GM10248 (cell line): ENCODE results near the gene SH3YL1.

Source experiments
- CTCF ChIA-PET: fragments of 300-600 bp; sonication (Branson Sonifier 250); formaldehyde crosslinking; extraction: SDS; loops from one replicate; lab custom pipeline; 2021; ENCODE audit warnings: antibody characterized with exemption; lab: Yijun Ruan, JAX
- POLR2A ChIA-PET: fragments of 350-650 bp; sonication (Branson Sonifier 250); formaldehyde crosslinking; extraction: SDS; loops from one replicate; lab custom pipeline; 2020; ENCODE audit warnings: antibody characterized with exemption; lab: Yijun Ruan, JAX
- DNase-seq: peaks from one replicate; pipeline ENCODE4 v3.0.0; 2012; ENCODE audit errors: extremely low spot score
- CTCF ChIP-seq: IDR thresholded peaks from 2 replicates; pipeline ENCODE4 v1.5.1; 2012; ENCODE audit warnings: mild to moderate bottlenecking, low read depth; ENCODE audit errors: extremely low read depth, missing control alignments, control extremely low read depth

The SH3YL1 gene

DNA sequence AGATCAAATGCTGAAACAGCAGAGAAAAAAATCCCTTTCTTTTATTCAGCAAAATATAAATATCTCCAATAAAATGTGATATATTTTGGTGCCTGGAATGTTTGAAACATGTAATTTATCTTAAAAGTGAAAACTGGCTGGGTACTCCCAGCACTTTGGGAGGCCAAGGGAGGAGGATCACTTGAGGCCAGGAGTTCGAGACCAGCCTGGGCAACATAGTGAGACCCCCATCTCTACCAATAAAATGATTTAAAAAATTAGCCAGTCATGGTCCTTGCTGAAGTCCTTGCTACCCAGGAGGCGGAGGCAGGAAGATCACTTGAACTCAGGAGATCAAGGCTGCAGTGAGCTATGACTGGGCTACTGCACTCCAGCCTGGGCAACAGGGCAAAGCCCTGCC is 8.6 kb downstream of the SH3YL1 start:
- POLR2A ChIA-PET = no interaction called here
- CTCF ChIA-PET = interaction anchor here (1.8 to 6.0 kb wide), 2 partner anchors 9 to 18 kb away, joined by 5 to 40 read pairs; no protein-coding TSS in a partner anchor

GRCh38 chr2:254241-254640 is 9.6 kb downstream of the SH3YL1 start:
- DNase-seq = no peak
- POLR2A ChIA-PET = no interaction called here
- TF ChIP-seq CTCF = no peak
- CTCF ChIA-PET = interaction anchor here (1.3 to 6.0 kb wide), 2 partner anchors 8 to 35 kb away, joined by 3 to 40 read pairs; no protein-coding TSS in a partner anchor

More for the DNA sequence above, 8.6 kb downstream of the SH3YL1 start:
- DNase-seq = no peak
- no peak for TF ChIP-seq CTCF

DNA sequence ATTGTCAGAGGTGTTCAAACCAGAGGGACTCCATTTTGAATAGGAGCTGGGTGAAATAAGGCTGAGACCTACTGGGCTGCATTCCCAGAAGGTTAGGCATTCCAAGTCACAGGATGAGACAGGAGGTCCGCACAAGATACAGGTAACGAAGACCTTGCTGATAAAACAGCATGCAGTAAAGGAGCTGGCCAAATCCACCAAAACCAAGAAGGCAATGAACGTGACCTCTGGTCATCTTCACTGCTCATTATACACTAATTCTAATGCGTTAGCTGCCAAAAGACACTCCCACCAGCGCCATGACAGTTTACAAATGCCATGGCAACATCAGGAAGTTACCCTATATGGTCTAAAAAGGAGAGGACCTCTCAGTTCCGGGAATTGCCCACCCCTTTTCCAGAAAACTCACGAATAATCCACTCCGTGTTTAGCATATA is 10.6 kb downstream of the SH3YL1 start:
- no peak for TF ChIP-seq CTCF
- ChIA-PET POLR2A (no interaction called here), CTCF (no interaction called here)
- no peak for DNase-seq

DNA sequence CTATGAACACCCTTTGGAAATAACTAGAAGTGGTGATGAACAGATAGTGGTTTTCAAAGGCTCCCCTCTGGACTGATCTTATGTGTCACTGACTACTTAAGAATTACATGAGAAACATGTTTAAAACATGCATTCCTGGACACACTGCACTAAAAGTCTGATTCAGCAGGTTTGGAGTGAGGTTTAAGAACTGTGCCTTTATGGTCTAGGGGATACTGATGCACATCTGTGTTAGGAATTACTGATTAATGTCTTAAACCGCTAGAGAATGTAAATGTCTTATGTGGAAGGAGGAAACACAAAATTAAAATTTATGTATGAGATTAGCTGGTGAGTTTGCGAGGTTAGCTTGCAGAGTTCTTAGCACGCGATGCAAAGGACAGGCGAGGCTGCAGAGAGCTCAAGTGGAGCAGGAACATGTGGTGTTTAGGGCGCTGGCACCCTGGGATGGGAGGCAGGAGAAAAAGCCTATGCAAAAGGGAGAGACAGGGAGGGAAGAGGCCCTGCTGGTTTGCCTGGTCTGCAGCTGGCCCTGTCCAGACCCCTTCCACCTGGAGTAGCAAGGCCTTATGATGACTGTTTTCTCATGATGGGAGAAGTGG is 11.7 kb downstream of the SH3YL1 start:
- ChIA-PET CTCF (interaction anchor here (1.5 to 2.6 kb wide), 2 partner anchors 13 to 384 kb away, joined by 6 read pairs; no protein-coding TSS in a partner anchor), POLR2A (no interaction called here)
- no peak for DNase-seq
- no peak for TF ChIP-seq CTCF

DNA sequence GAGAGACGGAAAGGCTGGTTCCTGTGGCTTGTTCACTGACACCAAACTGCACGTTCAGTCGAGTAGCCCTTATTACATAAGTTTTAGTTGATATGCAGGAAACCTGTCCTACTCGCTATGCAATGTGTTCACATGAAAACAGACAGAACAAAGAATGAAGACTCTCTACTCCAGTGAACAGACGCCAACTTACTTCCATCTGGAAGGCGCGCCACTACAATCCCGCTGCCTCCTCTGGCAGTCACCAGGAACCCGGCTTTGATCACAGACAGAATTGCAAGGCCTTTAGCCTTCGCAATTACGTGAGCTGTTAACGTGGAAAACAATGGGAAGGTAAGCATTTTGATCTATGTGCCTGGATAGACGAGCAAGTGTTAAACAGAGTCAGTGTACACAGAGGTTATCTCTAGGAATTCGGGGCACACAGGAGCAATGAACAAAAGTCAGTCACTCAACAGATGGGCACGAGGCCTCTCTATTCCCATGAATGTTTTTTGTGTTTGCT is 14.2 kb downstream of the SH3YL1 start:
- ChIA-PET CTCF (interaction anchor here (1.4 to 2.6 kb wide), 2 partner anchors 10 to 14 kb away, joined by 3 to 6 read pairs; partner anchors contain the start of gene SH3YL1), POLR2A (no interaction called here)
- DNase-seq = no peak
- no peak for TF ChIP-seq CTCF

DNA sequence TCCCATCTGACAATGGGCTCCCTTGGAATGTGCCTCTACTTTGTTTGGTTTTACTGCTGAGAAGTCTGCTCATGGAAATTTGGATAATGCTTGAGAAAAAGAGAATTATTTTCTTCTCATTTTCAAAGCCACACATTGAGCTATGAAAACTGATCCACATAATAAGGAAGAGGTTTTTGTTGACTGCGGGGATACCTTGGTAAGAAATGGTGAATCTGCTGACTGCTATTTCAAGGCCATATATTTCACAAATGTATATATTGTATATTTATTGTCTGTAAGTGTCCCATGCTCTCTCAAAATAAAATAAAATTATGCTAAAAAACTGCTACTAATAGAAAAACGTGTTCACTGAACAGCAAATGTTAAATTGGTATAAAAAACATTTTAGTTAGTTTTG is 15.1 kb downstream of the SH3YL1 start:
- CTCF ChIA-PET = interaction anchor here (2.7 to 2.8 kb wide), 2 partner anchors 11 to 25 kb away, joined by 11 to 21 read pairs; no protein-coding TSS in a partner anchor

More for the DNA sequence above, 15.1 kb downstream of the SH3YL1 start:
- POLR2A ChIA-PET = no interaction called here
- no peak for TF ChIP-seq CTCF
- DNase-seq = no peak
